ENCODE measurements around the gene PPIL3. TPM values are rescaled to one million over a fixed set of nuclear protein-coding genes. Genes with fewer than 3 reads are reported as not detected.

The PPIL3 gene
- total RNA-seq, 1 donor from 2014 or later, result 26.8 TPM

- TF ChIP-seq CTCF (IDR thresholded peaks at IDR 0.05; ENCODE audit: insufficient read depth, low read length, poor library complexity, severe bottlenecking), result no peak
- H3K27me3 ChIP-seq (ENCODE audit: control insufficient read depth, insufficient read depth, low read length), result no peaks in the 10 kb centered on the region
- H3K36me3 ChIP-seq (ENCODE audit: control insufficient read depth, insufficient read depth, low read length), result peaks cover 3% of the 10 kb centered on the region
- no peak for DNase-seq (ENCODE audit: low read depth)
- H3K4me3 ChIP-seq (ENCODE audit: low read depth, low read length), result no peak overlapping the region
Observed at GRCh38 chr2:200852605-200853004, 36.3 kb downstream of the PPIL3 start.

DNA sequence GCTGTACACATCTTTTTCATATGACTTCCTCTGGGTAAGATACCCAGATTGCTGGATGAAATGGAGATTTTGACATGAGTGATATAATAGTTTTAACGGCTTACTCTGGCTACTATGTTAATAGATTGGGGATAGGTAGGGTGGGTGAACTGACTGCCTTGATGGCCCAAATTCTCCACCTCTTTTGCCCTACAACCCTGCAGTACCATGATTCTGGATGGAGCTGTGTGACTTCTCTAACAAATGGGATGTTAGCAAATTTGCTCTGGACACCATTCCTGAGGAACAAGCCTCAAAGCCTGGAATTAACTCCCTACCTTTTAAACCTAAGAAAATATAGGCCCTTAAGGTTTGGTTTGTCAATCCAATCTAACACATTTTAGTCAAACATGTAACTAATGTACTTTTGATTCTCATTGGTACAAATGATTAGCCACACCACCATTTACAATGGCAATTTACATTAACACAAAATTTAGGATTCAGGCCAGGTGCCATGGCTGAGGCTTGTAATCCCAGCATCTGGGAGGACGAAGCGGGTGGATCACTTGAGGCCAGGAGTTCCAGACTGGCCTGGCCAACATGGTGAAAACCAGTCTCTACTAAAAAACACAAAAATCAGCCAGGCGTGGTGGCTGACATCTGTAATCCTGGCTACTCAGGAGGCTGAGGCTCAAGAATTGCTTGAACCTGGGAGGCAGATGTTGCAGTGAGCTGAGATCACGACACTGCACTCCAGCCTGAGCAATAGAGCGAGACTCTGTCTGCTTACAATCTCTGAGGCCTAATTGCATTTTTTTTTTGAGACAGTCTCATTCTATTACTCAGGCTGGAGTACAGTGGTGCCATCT is 37.3 kb downstream of the PPIL3 start:
- TF ChIP-seq CTCF (IDR thresholded peaks at IDR 0.05; ENCODE audit: insufficient read depth, low read length, poor library complexity, severe bottlenecking), result no peak
- Histone ChIP-seq H3K27me3 (ENCODE audit: control insufficient read depth, insufficient read depth, low read length) (no peaks in the 10 kb centered on the region), H3K36me3 (ENCODE audit: control insufficient read depth, insufficient read depth, low read length) (peaks cover 3% of the 10 kb centered on the region), H3K4me3 (ENCODE audit: low read depth, low read length) (no peak overlapping the region)
- DNase-seq (ENCODE audit: low read depth), result no peak

DNA sequence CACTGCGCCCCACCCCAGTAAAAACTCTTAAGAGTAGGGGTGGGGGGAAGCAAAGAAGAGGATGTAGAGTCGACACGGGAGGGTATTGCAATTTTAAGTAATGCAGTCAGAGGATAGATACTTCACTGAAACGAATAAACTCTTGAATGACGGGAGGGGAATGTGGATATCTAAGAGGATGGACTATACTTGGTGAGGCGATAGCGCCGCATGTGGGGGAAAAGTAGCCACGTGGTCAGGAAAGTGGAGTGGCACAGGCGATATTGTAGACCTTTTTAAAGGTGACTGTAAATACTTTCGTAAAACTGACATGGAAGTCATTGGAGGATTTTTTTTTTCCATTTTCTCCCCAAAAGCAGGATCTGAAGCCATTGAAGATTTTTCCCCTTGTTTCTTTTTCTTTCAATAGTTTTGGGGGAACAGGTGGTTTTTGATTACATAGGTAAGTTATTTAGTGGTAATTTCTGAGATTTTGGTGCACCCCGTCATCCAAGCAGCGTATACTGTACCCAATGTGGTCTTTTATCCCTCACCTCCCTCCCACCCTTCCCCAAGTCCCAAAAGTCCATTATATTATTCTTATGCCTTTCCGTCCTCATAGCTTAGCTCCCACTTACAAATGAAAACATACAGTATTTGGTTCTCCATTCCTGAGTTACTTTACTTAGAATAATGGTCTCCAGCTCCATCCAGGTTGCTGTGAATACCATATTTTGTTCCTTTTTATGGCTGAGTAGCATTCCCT is 38.2 kb downstream of the PPIL3 start:
- no peak for TF ChIP-seq CTCF (IDR thresholded peaks at IDR 0.05; ENCODE audit: insufficient read depth, low read length, poor library complexity, severe bottlenecking)

GRCh38 chr2:200847939-200848338 is 40.9 kb downstream of the PPIL3 start:
- peaks cover 1% of the 10 kb centered on the region for H3K36me3 ChIP-seq (ENCODE audit: control insufficient read depth, insufficient read depth, low read length)
- no peaks in the 10 kb centered on the region for H3K27me3 ChIP-seq (ENCODE audit: control insufficient read depth, insufficient read depth, low read length)
- no peak for DNase-seq (ENCODE audit: low read depth)
- H3K4me3 ChIP-seq (ENCODE audit: low read depth, low read length), result no peak overlapping the region
- no peak for TF ChIP-seq CTCF (IDR thresholded peaks at IDR 0.05; ENCODE audit: insufficient read depth, low read length, poor library complexity, severe bottlenecking)

More for the DNA sequence above, 38.2 kb downstream of the PPIL3 start:
- Histone ChIP-seq H3K36me3 (ENCODE audit: control insufficient read depth, insufficient read depth, low read length) (peaks cover 3% of the 10 kb centered on the region), H3K27me3 (ENCODE audit: control insufficient read depth, insufficient read depth, low read length) (no peaks in the 10 kb centered on the region), H3K4me3 (ENCODE audit: low read depth, low read length) (no peak overlapping the region)
- no peak for DNase-seq (ENCODE audit: low read depth)

DNA sequence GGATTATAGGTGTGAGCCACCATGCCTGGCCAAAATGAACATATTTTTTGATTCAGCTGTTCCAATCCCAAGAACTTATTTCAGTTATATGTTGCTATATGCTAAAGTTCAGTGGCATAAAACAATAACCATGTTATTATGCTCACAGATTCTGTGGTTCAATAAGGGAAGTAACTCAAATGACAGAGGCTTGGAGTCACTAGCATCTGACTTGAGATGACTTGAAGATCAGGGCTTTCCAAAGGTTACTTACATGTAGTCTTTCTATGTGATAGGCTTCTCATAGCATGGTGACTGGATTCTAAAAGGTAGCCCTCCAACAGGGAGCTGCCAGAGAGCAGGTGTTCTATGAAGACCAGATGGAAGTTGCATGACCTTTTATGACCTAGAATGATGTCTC is 41.6 kb downstream of the PPIL3 start:
- Histone ChIP-seq H3K27me3 (ENCODE audit: control insufficient read depth, insufficient read depth, low read length) (no peaks in the 10 kb centered on the region), H3K4me3 (ENCODE audit: low read depth, low read length) (no peak overlapping the region), H3K36me3 (ENCODE audit: control insufficient read depth, insufficient read depth, low read length) (peaks cover 1% of the 10 kb centered on the region)
- no peak for TF ChIP-seq CTCF (IDR thresholded peaks at IDR 0.05; ENCODE audit: insufficient read depth, low read length, poor library complexity, severe bottlenecking)
- no peak for DNase-seq (ENCODE audit: low read depth)

Data from kidney epithelial cell (primary cell).